ENCODE results near the gene ALG12.

Gene ALG12

GRCh38 chr22:49889071-49889470, 29.2 kb downstream of the ALG12 start:
- DNase-seq (ENCODE audit: low read depth, low spot score) = no peak

- DNase-seq (ENCODE audit: low read depth, low spot score) = no peak
Observed at GRCh38 chr22:49887702-49888101, 30.5 kb downstream of the ALG12 start.

- no peak for DNase-seq (ENCODE audit: low read depth, low spot score)
Observed at GRCh38 chr22:49887064-49887451, 31.2 kb downstream of the ALG12 start.

GRCh38 chr22:49886346-49887063, 31.7 kb downstream of the ALG12 start:
- DNase-seq (ENCODE audit: low read depth, low spot score) = no peak

GRCh38 chr22:49885881-49886280, 32.4 kb downstream of the ALG12 start:
- DNase-seq (ENCODE audit: low read depth, low spot score) = no peak

GRCh38 chr22:49885281-49885680, 33.0 kb downstream of the ALG12 start:
- DNase-seq (ENCODE audit: low read depth, low spot score) = no peak

GRCh38 chr22:49884503-49885260, 33.6 kb downstream of the ALG12 start:
- DNase-seq (ENCODE audit: low read depth, low spot score) = no peak

- no peak for DNase-seq (ENCODE audit: low read depth, low spot score)
Observed at GRCh38 chr22:49884075-49884474, 34.2 kb downstream of the ALG12 start.

- DNase-seq (ENCODE audit: low read depth, low spot score) = no peak
Observed at GRCh38 chr22:49883294-49883640, 35.0 kb downstream of the ALG12 start.

- DNase-seq (ENCODE audit: low read depth, low spot score) = no peak
Observed at GRCh38 chr22:49882519-49883293, 35.5 kb downstream of the ALG12 start.

- DNase-seq (ENCODE audit: low read depth, low spot score) = no peak
Observed at GRCh38 chr22:49881856-49882255, 36.4 kb downstream of the ALG12 start.

- no peak for DNase-seq (ENCODE audit: low read depth, low spot score)
Observed at GRCh38 chr22:49880281-49880680, 38.0 kb downstream of the ALG12 start.

GRCh38 chr22:49879871-49880270, 38.4 kb downstream of the ALG12 start:
- no peak for DNase-seq (ENCODE audit: low read depth, low spot score)

GRCh38 chr22:49878206-49878605, 40.0 kb downstream of the ALG12 start:
- DNase-seq (ENCODE audit: low read depth, low spot score) = no peak

- DNase-seq (ENCODE audit: low read depth, low spot score) = no peak
Observed at GRCh38 chr22:49877642-49878041, 40.6 kb downstream of the ALG12 start.

GRCh38 chr22:49873228-49873940, 44.9 kb downstream of the ALG12 start:
- no peak for DNase-seq (ENCODE audit: low read depth, low spot score)

GRCh38 chr22:49872347-49872746, 45.9 kb downstream of the ALG12 start:
- no peak for DNase-seq (ENCODE audit: low read depth, low spot score)

- DNase-seq (ENCODE audit: low read depth, low spot score) = no peak
Observed at GRCh38 chr22:49871482-49871881, 46.8 kb downstream of the ALG12 start.

GRCh38 chr22:49869845-49870712, 48.2 kb downstream of the ALG12 start:
- no peak for DNase-seq (ENCODE audit: low read depth, low spot score)

- DNase-seq (ENCODE audit: low read depth, low spot score) = no peak
Observed at GRCh38 chr22:49869086-49869830, 49.0 kb downstream of the ALG12 start.

All from smooth muscle cell of the brain vasculature (primary cell).